Gastrocnemius medialis (tissue), 4 donors: ENCODE results near the gene C2orf49.

Experiments used
- CTCF ChIP-seq, 5 experiments: fragments of 450-650 bp in 3 of 5; fragments of 200-600 bp in 2 of 5; sonication (generic) in 2 of 5; IDR thresholded peaks in 4 of 5; conservative IDR thresholded peaks in 1 of 5; 1 replicate in 4 of 5; 2 replicates in 1 of 5; pipeline ENCODE4 v1.5.1; 2016 to 2019; ENCODE audit warnings: antibody characterized with exemption in 5 of 5, mild to moderate bottlenecking in 3 of 5, moderate library complexity in 3 of 5
- POLR2A ChIP-seq, 2 donors: fragments of 450-650 bp; IDR thresholded peaks; one replicate each; pipeline ENCODE4 v1.6.1; 2017; ENCODE audit warnings: antibody characterized with exemption in 2 of 2, mild to moderate bottlenecking in 2 of 2, moderate library complexity in 2 of 2

- TF ChIP-seq CTCF (IDR thresholded peaks at IDR 0.05 in 4 of 5, conservative IDR thresholded peaks at IDR 0.05 in 1 of 5): no peak
- no peak for TF ChIP-seq POLR2A (IDR thresholded peaks at IDR 0.05)
Measured at GRCh38 chr2:105362862-105363591, 25.7 kb downstream of the C2orf49 start.
